ENCODE measurements around the gene ZNF653. TPM values are rescaled to one million over a fixed set of nuclear protein-coding genes. Genes with fewer than 3 reads are reported as not detected.

The ZNF653 gene
- total RNA-seq, 1 experiment from 2014 or later = 14.2 TPM

DNA sequence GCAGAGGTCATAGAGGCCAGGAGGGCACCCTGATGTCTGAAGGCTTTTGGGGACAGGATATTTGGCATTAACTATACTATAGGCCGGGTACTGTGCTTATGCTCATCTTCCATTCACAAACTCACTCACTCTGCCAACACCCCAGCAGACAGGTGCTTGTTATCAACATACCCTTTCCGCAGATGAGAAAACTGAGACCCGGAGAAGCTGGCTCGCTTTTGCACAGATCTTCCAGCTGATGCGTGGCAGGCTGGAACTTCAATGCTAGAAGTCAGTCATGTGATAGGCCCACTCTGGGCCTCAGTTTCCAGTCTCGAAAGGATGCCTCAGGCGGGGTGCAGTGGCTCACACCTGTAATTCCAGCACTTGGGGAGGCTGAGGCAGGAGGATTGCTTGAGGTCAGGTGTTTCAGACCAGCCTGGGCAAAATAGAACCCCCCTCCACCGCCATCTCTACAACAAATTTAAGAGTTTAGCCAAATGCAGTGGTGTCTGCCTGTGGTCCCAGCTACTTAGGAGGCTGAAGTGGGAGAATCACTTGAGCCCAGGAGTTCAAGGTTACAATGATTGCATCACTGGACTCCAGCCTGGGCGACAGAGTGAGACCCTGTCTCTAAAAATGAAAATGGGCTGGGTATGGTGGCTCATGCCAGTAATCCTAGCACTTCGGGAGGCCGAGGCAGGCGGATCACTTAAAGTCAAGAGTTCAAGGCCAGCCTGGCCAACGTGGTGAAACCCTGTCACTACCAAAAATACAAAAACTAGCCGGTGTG is 42.5 kb upstream of the ZNF653 start:
- DNase-seq (no peak), ATAC-seq (no peak)
- Histone ChIP-seq H3K27ac (ENCODE audit: low read length) (no peak overlapping the region), H4K20me1 (ENCODE audit: low read length) (no peaks in the 10 kb centered on the region), H3K9me2 (replicated peaks; ENCODE audit: low read length) (no peaks in the 10 kb centered on the region), H3K79me2 (ENCODE audit: low read length) (no peaks in the 10 kb centered on the region), H3K27me3 (ENCODE audit: low read length) (no peaks in the 10 kb centered on the region), H3K4me3 (ENCODE audit: low read length) (no peak overlapping the region), H3K9ac (ENCODE audit: low read length) (no peak overlapping the region), H2AFZ (ENCODE audit: low read length) (no peak overlapping the region), H3K36me3 (ENCODE audit: low read depth, low read length) (peaks cover 8% of the 10 kb centered on the region; the same call in 1 of the 2 replicates), H3F3A (ENCODE audit: low read length, unreplicated experiment) (no peaks in the 10 kb centered on the region), H3K9me3 (ENCODE audit: low read length) (no peaks in the 10 kb centered on the region), H3K4me2 (ENCODE audit: low read length) (no peak overlapping the region), H3K4me1 (ENCODE audit: insufficient read depth, low read length) (peaks cover 5% of the 10 kb centered on the region; the same call in 1 of the 2 replicates)
- intact Hi-C loops (cut with micrococcal nuclease) = no loop called here
- POLR2A ChIA-PET (ENCODE audit: unreplicated experiment) = no interaction called here
- CTCF ChIA-PET = no interaction called here
- TF ChIP-seq, protein P1, sequence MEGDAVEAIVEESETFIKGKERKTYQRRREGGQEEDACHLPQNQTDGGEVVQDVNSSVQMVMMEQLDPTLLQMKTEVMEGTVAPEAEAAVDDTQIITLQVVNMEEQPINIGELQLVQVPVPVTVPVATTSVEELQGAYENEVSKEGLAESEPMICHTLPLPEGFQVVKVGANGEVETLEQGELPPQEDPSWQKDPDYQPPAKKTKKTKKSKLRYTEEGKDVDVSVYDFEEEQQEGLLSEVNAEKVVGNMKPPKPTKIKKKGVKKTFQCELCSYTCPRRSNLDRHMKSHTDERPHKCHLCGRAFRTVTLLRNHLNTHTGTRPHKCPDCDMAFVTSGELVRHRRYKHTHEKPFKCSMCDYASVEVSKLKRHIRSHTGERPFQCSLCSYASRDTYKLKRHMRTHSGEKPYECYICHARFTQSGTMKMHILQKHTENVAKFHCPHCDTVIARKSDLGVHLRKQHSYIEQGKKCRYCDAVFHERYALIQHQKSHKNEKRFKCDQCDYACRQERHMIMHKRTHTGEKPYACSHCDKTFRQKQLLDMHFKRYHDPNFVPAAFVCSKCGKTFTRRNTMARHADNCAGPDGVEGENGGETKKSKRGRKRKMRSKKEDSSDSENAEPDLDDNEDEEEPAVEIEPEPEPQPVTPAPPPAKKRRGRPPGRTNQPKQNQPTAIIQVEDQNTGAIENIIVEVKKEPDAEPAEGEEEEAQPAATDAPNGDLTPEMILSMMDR (conservative IDR thresholded peaks at IDR 0.05; ENCODE audit: low read depth, low read length) = no peak
- TF ChIP-seq EZH2phosphoT487 (IDR thresholded peaks at IDR 0.05; ENCODE audit: borderline replicate concordance, low read length) = no peak
- no peak for TF ChIP-seq EZH2 (IDR thresholded peaks at IDR 0.05; ENCODE audit: low read length, unreplicated experiment)
- BruUV-seq (replicated peaks) = no TSS peak

DNA sequence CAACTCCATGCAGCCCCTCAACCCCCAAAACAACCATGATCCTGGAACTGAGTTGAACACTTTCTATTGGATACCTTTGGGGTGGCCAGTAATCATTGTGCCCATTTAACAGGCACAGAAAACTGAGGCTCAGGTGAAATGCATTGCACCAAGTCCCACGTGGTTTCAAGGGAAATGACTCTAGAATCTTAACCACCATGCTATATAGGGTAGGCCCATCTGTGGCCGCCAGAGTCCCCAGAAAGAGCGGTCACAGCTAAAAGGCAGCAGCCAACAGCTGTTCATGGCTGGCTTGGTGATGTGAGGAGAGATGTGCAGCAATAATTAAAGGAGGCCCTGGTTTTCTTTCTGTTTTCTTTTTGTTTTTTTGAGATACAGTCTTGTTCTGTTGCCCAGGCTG is 35.6 kb upstream of the ZNF653 start:
- Histone ChIP-seq H3K79me2 (ENCODE audit: low read length) (no peaks in the 10 kb centered on the region), H3K9ac (ENCODE audit: low read length) (no peak overlapping the region), H3K4me3 (ENCODE audit: low read length) (no peak overlapping the region), H3K9me3 (ENCODE audit: low read length) (no peaks in the 10 kb centered on the region), H2AFZ (ENCODE audit: low read length) (no peak overlapping the region), H3K4me1 (ENCODE audit: insufficient read depth, low read length) (peaks cover 5% of the 10 kb centered on the region; the same call in 1 of the 2 replicates), H3K27ac (ENCODE audit: low read length) (no peak overlapping the region), H3K27me3 (ENCODE audit: low read length) (no peaks in the 10 kb centered on the region), H3K36me3 (ENCODE audit: low read depth, low read length) (no peaks in the 10 kb centered on the region), H3K4me2 (ENCODE audit: low read length) (no peak overlapping the region), H3F3A (ENCODE audit: low read length, unreplicated experiment) (no peaks in the 10 kb centered on the region), H4K20me1 (ENCODE audit: low read length) (no peaks in the 10 kb centered on the region), H3K9me2 (replicated peaks; ENCODE audit: low read length) (no peaks in the 10 kb centered on the region)
- intact Hi-C loops (cut with micrococcal nuclease) = no loop called here
- no TSS peak for BruUV-seq (replicated peaks)
- ChIA-PET CTCF (interaction anchor here (0.6 kb wide), 1 partner anchor 17 kb away, joined by 6 read pairs; no protein-coding TSS in a partner anchor), POLR2A (ENCODE audit: unreplicated experiment) (no interaction called here)
- no peak for ATAC-seq
- TF ChIP-seq EZH2phosphoT487 (IDR thresholded peaks at IDR 0.05; ENCODE audit: borderline replicate concordance, low read length) (no peak), EZH2 (IDR thresholded peaks at IDR 0.05; ENCODE audit: low read length, unreplicated experiment) (no peak)
- TF ChIP-seq, protein P1 (conservative IDR thresholded peaks at IDR 0.05; ENCODE audit: low read depth, low read length) = no peak
- DNase-seq = no peak

GRCh38 chr19:11540645-11541044 is 35.0 kb upstream of the ZNF653 start:
- Histone ChIP-seq H3K4me1 (ENCODE audit: insufficient read depth, low read length) (peaks cover 3% of the 10 kb centered on the region), H3K9me3 (ENCODE audit: low read length) (no peaks in the 10 kb centered on the region), H3F3A (ENCODE audit: low read length, unreplicated experiment) (no peaks in the 10 kb centered on the region), H3K4me3 (ENCODE audit: low read length) (no peak overlapping the region), H3K27me3 (ENCODE audit: low read length) (no peaks in the 10 kb centered on the region), H3K9me2 (replicated peaks; ENCODE audit: low read length) (no peaks in the 10 kb centered on the region), H3K36me3 (ENCODE audit: low read depth, low read length) (no peaks in the 10 kb centered on the region), H3K27ac (ENCODE audit: low read length) (no peak overlapping the region), H4K20me1 (ENCODE audit: low read length) (no peaks in the 10 kb centered on the region), H3K4me2 (ENCODE audit: low read length) (no peak overlapping the region), H3K79me2 (ENCODE audit: low read length) (no peaks in the 10 kb centered on the region), H3K9ac (ENCODE audit: low read length) (no peak overlapping the region), H2AFZ (ENCODE audit: low read length) (no peak overlapping the region)
- intact Hi-C loops (cut with micrococcal nuclease) = no loop called here
- ChIA-PET CTCF (interaction anchor here (0.6 kb wide), 1 partner anchor 256 kb away, joined by 3 read pairs; no protein-coding TSS in a partner anchor), POLR2A (ENCODE audit: unreplicated experiment) (no interaction called here)
- DNase-seq = no peak
- no TSS peak for BruUV-seq (replicated peaks)
- ATAC-seq = no peak
- TF ChIP-seq, protein P1 (conservative IDR thresholded peaks at IDR 0.05; ENCODE audit: low read depth, low read length) = no peak
- TF ChIP-seq EZH2 (IDR thresholded peaks at IDR 0.05; ENCODE audit: low read length, unreplicated experiment) = no peak
- no peak for TF ChIP-seq EZH2phosphoT487 (IDR thresholded peaks at IDR 0.05; ENCODE audit: borderline replicate concordance, low read length)
